ENCODE results near the gene ACAP2. TPM values are rescaled to one million over a fixed set of nuclear protein-coding genes. Genes with fewer than 3 reads are reported as not detected.

Gene ACAP2
- total RNA-seq, 2 experiments from 2014 or later, result 43.9 to 80.7 TPM

DNA sequence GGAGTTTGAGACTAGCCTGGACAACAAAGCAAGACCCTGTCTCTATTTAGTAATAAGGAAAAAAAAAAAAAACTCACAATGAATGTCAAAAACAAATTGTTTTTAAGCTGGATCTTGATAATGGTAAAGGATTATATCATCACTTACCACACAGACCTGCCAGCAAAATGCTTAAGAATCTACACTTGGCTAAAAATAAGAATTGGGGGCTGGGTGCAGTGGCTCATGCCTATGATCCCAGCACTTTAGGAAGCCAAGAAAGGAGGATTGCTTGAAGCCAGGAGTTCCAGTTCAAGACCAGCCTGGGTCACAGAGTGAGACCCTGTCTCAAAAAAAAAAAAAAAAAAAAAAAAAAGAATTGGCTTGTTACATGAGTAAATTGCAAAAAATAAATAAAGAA, 31.0 kb downstream of the ACAP2 start:
- CTCF ChIA-PET (ENCODE audit: unreplicated experiment), result no interaction called here
- H3K27ac ChIP-seq (ENCODE audit: low read depth, low read length, poor library complexity, severe bottlenecking), result no peak overlapping the region

DNA sequence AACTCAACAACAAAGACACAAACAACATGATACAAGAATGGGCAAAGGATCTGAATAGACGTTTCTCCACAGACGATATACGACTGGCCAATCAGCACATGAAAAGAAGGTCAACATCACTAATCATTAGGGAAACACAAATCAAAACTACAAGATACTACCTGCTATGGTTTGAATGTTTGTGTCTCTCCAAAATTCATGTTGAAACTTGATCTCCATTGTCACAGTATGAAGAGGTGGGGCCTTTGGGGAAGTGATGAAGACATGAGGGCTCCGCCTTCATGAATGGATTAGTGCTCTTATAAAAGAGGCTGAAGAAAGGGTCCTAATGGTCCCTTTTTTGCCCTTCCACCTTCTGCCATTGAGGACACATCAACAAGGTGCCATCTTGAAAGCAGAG, 32.3 kb downstream of the ACAP2 start:
- Histone ChIP-seq H2AFZ (ENCODE audit: low read length) (no peak overlapping the region), H3K4me3 (ENCODE audit: low read depth, low read length, poor library complexity, severe bottlenecking) (no peak overlapping the region), H3K9me2 (ENCODE audit: insufficient read depth, low read length) (no peaks in the 10 kb centered on the region), H3K4me1 (ENCODE audit: insufficient read depth, low read length, poor library complexity, severe bottlenecking) (no peaks in the 10 kb centered on the region), H3K4me2 (ENCODE audit: low read length) (no peak overlapping the region), H3K9me3 (ENCODE audit: low read length) (peaks cover 14% of the 10 kb centered on the region; the same call in 1 of the 2 replicates), H4K20me1 (ENCODE audit: insufficient read depth, low read length) (no peaks in the 10 kb centered on the region), H3K27ac (ENCODE audit: low read depth, low read length, poor library complexity, severe bottlenecking) (no peak overlapping the region), H3K36me3 (ENCODE audit: insufficient read depth, low read length) (peaks cover 54% of the 10 kb centered on the region), H3K79me2 (ENCODE audit: insufficient read depth, low read depth, low read length) (peaks cover 80% of the 10 kb centered on the region)
- ChIA-PET POLR2A (no interaction called here), CTCF (ENCODE audit: unreplicated experiment) (no interaction called here)
- no TSS peak for BruUV-seq (replicated peaks)
- no peak for DNase-seq (ENCODE audit: low spot score)
- intact Hi-C loops (cut with micrococcal nuclease; ENCODE audit: unreplicated experiment), result no loop called here
- TF ChIP-seq EZH2phosphoT487 (IDR thresholded peaks at IDR 0.05; ENCODE audit: borderline replicate concordance, low read depth, low read length), result no peak
- TF ChIP-seq, protein P1, sequence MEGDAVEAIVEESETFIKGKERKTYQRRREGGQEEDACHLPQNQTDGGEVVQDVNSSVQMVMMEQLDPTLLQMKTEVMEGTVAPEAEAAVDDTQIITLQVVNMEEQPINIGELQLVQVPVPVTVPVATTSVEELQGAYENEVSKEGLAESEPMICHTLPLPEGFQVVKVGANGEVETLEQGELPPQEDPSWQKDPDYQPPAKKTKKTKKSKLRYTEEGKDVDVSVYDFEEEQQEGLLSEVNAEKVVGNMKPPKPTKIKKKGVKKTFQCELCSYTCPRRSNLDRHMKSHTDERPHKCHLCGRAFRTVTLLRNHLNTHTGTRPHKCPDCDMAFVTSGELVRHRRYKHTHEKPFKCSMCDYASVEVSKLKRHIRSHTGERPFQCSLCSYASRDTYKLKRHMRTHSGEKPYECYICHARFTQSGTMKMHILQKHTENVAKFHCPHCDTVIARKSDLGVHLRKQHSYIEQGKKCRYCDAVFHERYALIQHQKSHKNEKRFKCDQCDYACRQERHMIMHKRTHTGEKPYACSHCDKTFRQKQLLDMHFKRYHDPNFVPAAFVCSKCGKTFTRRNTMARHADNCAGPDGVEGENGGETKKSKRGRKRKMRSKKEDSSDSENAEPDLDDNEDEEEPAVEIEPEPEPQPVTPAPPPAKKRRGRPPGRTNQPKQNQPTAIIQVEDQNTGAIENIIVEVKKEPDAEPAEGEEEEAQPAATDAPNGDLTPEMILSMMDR (conservative IDR thresholded peaks at IDR 0.05; ENCODE audit: low read length), result no peak

More for the DNA sequence above, 31.0 kb downstream of the ACAP2 start:
- DNase-seq (ENCODE audit: low spot score), result no peak
- H3K4me3 ChIP-seq (ENCODE audit: low read depth, low read length, poor library complexity, severe bottlenecking), result no peak overlapping the region
- H3K79me2 ChIP-seq (ENCODE audit: insufficient read depth, low read depth, low read length), result peaks cover 80% of the 10 kb centered on the region
- H3K4me1 ChIP-seq (ENCODE audit: insufficient read depth, low read length, poor library complexity, severe bottlenecking), result no peaks in the 10 kb centered on the region
- no peaks in the 10 kb centered on the region for H3K9me2 ChIP-seq (ENCODE audit: insufficient read depth, low read length)
- no peak overlapping the region for H2AFZ ChIP-seq (ENCODE audit: low read length)
- no peaks in the 10 kb centered on the region for H4K20me1 ChIP-seq (ENCODE audit: insufficient read depth, low read length)
- BruUV-seq (replicated peaks), result no TSS peak
- POLR2A ChIA-PET, result interaction anchor here (0.8 to 1.1 kb wide), 4 partner anchors 8 to 126 kb away, joined by 3 read pairs; no protein-coding TSS in a partner anchor
- peaks cover 42% of the 10 kb centered on the region for H3K36me3 ChIP-seq (ENCODE audit: insufficient read depth, low read length)
- intact Hi-C loops (cut with micrococcal nuclease; ENCODE audit: unreplicated experiment), result no loop called here
- TF ChIP-seq, protein P1 (conservative IDR thresholded peaks at IDR 0.05; ENCODE audit: low read length), result no peak
- TF ChIP-seq EZH2phosphoT487 (IDR thresholded peaks at IDR 0.05; ENCODE audit: borderline replicate concordance, low read depth, low read length), result no peak
- no peak overlapping the region for H3K4me2 ChIP-seq (ENCODE audit: low read length)
- H3K9me3 ChIP-seq (ENCODE audit: low read length), result peaks cover 14% of the 10 kb centered on the region; the same call in 1 of the 2 replicates

DNA sequence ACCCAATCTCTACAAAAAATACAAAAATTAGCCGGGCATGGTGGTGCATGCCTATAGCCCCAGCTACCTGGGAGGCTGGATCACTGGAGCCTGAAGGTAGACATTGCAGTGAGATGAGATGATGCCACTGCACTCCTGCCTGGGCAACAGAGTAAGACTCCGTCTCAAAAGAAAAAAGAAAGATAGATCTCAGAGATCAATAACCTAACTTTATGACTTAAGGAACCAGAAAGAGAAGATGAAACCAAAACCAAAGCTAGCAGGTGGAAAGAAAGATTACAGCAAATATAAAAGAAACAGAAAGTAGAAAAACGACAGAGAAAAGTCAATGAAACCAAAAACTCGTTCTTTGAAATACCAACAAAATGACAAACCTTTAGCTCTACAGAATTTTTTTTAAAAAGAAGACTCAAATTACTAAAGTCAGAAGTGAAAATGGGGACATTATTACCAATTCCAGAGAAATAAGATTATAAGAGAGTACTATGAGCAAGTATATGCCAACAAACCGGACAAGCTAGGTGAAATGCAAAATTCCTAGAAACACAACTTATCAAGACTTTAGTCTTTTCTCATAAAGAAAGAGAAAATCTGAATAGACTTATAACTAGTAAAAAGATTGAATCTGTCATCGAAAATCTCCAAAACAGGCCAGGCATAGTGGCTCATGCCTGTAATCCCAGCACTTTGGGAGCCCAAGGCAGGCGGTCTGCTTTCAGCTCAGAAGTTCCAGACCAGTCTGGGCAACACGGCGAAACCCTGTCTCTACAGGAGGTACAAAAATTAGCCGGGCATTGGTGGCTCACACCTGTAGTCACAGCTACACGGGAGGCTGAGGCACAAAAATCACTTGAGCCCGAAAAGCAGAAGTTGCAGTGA, 35.0 kb downstream of the ACAP2 start:
- CTCF ChIA-PET (ENCODE audit: unreplicated experiment), result no interaction called here
- Histone ChIP-seq H3K9me2 (ENCODE audit: insufficient read depth, low read length) (no peaks in the 10 kb centered on the region), H3K27ac (ENCODE audit: low read depth, low read length, poor library complexity, severe bottlenecking) (no peak overlapping the region), H2AFZ (ENCODE audit: low read length) (no peak overlapping the region), H4K20me1 (ENCODE audit: insufficient read depth, low read length) (peaks cover 9% of the 10 kb centered on the region; the same call in 1 of the 2 replicates), H3K4me2 (ENCODE audit: low read length) (no peak overlapping the region), H3K4me1 (ENCODE audit: insufficient read depth, low read length, poor library complexity, severe bottlenecking) (no peaks in the 10 kb centered on the region), H3K36me3 (ENCODE audit: insufficient read depth, low read length) (peaks cover 54% of the 10 kb centered on the region), H3K4me3 (ENCODE audit: low read depth, low read length, poor library complexity, severe bottlenecking) (no peak overlapping the region), H3K9me3 (ENCODE audit: low read length) (peaks cover 14% of the 10 kb centered on the region; the same call in 1 of the 2 replicates), H3K79me2 (ENCODE audit: insufficient read depth, low read depth, low read length) (peaks cover 70% of the 10 kb centered on the region)
- DNase-seq (ENCODE audit: low spot score), result no peak
- BruUV-seq (replicated peaks), result no TSS peak
- TF ChIP-seq, protein P1 (conservative IDR thresholded peaks at IDR 0.05; ENCODE audit: low read length), result no peak
- TF ChIP-seq EZH2phosphoT487 (IDR thresholded peaks at IDR 0.05; ENCODE audit: borderline replicate concordance, low read depth, low read length), result no peak
- intact Hi-C loops (cut with micrococcal nuclease; ENCODE audit: unreplicated experiment), result no loop called here
- POLR2A ChIA-PET, result interaction anchor here (1.4 to 1.5 kb wide), 2 partner anchors 9 to 12 kb away, joined by 5 to 9 read pairs; no protein-coding TSS in a partner anchor

All from OCI-LY7 (cell line).